H1 (cell line): ENCODE data around the gene WDR37. TPM values are rescaled to one million over a fixed set of nuclear protein-coding genes. Genes with fewer than 3 reads are reported as not detected.

ENCODE experiments used
- CTCF ChIA-PET: fragments of 300-600 bp; sonication (Branson Sonifier 250); formaldehyde crosslinking; loops from one replicate; lab custom pipeline; 2021; ENCODE audit not compliant: partially characterized antibody; lab: Charles Lee
- POLR2A ChIA-PET: fragments of 300-600 bp; sonication (Branson Sonifier 250); formaldehyde crosslinking; loops from one replicate; lab custom pipeline; 2021; ENCODE audit warnings: inconsistent platforms; ENCODE audit not compliant: partially characterized antibody; lab: Charles Lee
- DNase-seq, 2 experiments: peaks; one replicate each; pipeline versions ENCODE4 v3.0.0 to v3.0.0-alpha.2; 2010 to 2022; ENCODE audit warnings: low spot score in 2 of 2, low read depth in 1 of 2, mixed read lengths in 1 of 2
- FAIRE-seq: peaks from 2 replicates; lab custom pipeline; 2011; peaks lifted over from hg19 to GRCh38; lab: Jason Lieb, UNC
- H2AFZ ChIP-seq: 2 replicates; pipeline ENCODE4 v1.8.1; 2012; ENCODE audit warnings: low read length, inconsistent platforms
- H2AK5ac ChIP-seq: 2 replicates; pipeline ENCODE4 v1.6.1; 2013; ENCODE audit warnings: low read depth, low read length
- H2BK120ac ChIP-seq: replicated peaks from 2 replicates; pipeline ENCODE3; 2013; ENCODE audit warnings: low read depth, low read length, inconsistent platforms
- H2BK12ac ChIP-seq: 2 replicates; pipeline ENCODE4 v1.6.1; 2013; ENCODE audit warnings: low read depth, low read length
- H2BK15ac ChIP-seq: 2 replicates; pipeline ENCODE4 v1.6.1; 2013; ENCODE audit warnings: low read length
- H2BK20ac ChIP-seq: 2 replicates; pipeline ENCODE4 v1.6.1; 2013; ENCODE audit warnings: low read length
- H2BK5ac ChIP-seq: 2 replicates; pipeline ENCODE4 v1.6.1; 2013; ENCODE audit warnings: low read depth, low read length
- H3K14ac ChIP-seq: 2 replicates; pipeline ENCODE4 v1.6.1; 2013; ENCODE audit warnings: inconsistent platforms; ENCODE audit not compliant: insufficient read length
- H3K18ac ChIP-seq: 2 replicates; pipeline ENCODE4 v1.6.1; 2013; ENCODE audit warnings: low read length; ENCODE audit errors: extremely low read depth
- H3K23ac ChIP-seq: 2 replicates; pipeline ENCODE4 v1.6.1; 2013; ENCODE audit warnings: inconsistent platforms; ENCODE audit not compliant: insufficient read length
- H3K23me2 ChIP-seq: 2 replicates; pipeline ENCODE4 v1.6.1; 2013; ENCODE audit warnings: low read depth, low read length
- H3K27ac ChIP-seq: 2 replicates; pipeline ENCODE4 v1.6.1; 2011; ENCODE audit warnings: low read depth, low read length, inconsistent platforms
- H3K27me3 ChIP-seq, 4 experiments: replicated peaks in 1 of 4; 1 replicate in 1 of 4; 2 replicates in 3 of 4; pipeline versions ENCODE4 v1.6.1 to v1.8.1; 2011 to 2013; ENCODE audit warnings: low read length in 3 of 4, mild to moderate bottlenecking in 3 of 4, inconsistent platforms in 2 of 4, mixed read lengths in 2 of 4, moderate library complexity in 1 of 4; ENCODE audit not compliant: control insufficient read depth in 3 of 4, insufficient read depth in 3 of 4; ENCODE audit errors: extremely low read depth in 1 of 4
- H3K36me3 ChIP-seq, 4 experiments: 2 replicates each; pipeline versions ENCODE4 v1.6.1 to v1.8.1; 2011 to 2013; ENCODE audit warnings: mild to moderate bottlenecking in 4 of 4, low read length in 3 of 4, moderate library complexity in 2 of 4, control low read depth in 1 of 4, inconsistent platforms in 1 of 4; ENCODE audit not compliant: insufficient read depth in 4 of 4, control insufficient read depth in 2 of 4
- H3K4ac ChIP-seq: replicated peaks from 2 replicates; pipeline ENCODE3; 2013; ENCODE audit warnings: low read length, low read depth, mixed read lengths, inconsistent platforms; ENCODE audit not compliant: insufficient read length
- H3K4me1 ChIP-seq, 4 experiments: replicated peaks in 1 of 4; 1 replicate in 1 of 4; 2 replicates in 3 of 4; pipeline versions ENCODE4 v1.6.1 to v1.8.1; 2011 to 2013; ENCODE audit warnings: low read length in 3 of 4, inconsistent platforms in 2 of 4, mixed read lengths in 1 of 4; ENCODE audit not compliant: insufficient read depth in 4 of 4, control insufficient read depth in 3 of 4
- H3K4me2 ChIP-seq, 2 experiments: 2 replicates each; pipeline versions ENCODE4 v1.6.1 to v1.8.1; 2011 to 2013; ENCODE audit warnings: low read depth in 2 of 2, low read length in 2 of 2, control low read depth in 1 of 2, inconsistent platforms in 1 of 2, mild to moderate bottlenecking in 1 of 2; ENCODE audit not compliant: insufficient read depth in 1 of 2
- H3K4me3 ChIP-seq, 4 experiments: fragments of 200-600, 300-600 bp in 1 of 4; sonication (generic), shearing (Covaris generic), sonication (Bioruptor Twin) in 1 of 4; 2 replicates each; pipeline versions ENCODE4 v1.5.1 to v1.8.1; 2011 to 2016; ENCODE audit warnings: low read length in 4 of 4, low read depth in 3 of 4, control low read depth in 2 of 4, inconsistent platforms in 2 of 4, mild to moderate bottlenecking in 2 of 4, mixed read lengths in 1 of 4, moderate library complexity in 1 of 4; ENCODE audit not compliant: insufficient read depth in 2 of 4; ENCODE audit errors: extremely low read depth in 1 of 4
- H3K56ac ChIP-seq: replicated peaks from 2 replicates; pipeline ENCODE3; 2013; ENCODE audit warnings: low read depth, mild to moderate bottlenecking, mixed read lengths, low read length, inconsistent platforms; ENCODE audit not compliant: insufficient read length
- H3K79me1 ChIP-seq: 2 replicates; pipeline ENCODE4 v1.6.1; 2013; ENCODE audit warnings: low read depth, low read length, control low read depth
- H3K79me2 ChIP-seq, 2 experiments: 2 replicates each; pipeline versions ENCODE4 v1.6.1 to v1.8.1; 2012 to 2013; ENCODE audit warnings: low read length in 2 of 2, mild to moderate bottlenecking in 2 of 2, inconsistent platforms in 1 of 2; ENCODE audit not compliant: insufficient read depth in 2 of 2, control insufficient read depth in 1 of 2
- H3K9ac ChIP-seq, 4 experiments: replicated peaks in 1 of 4; 1 replicate in 1 of 4; 2 replicates in 3 of 4; pipeline versions ENCODE4 v1.6.1 to v1.8.1; 2011 to 2013; ENCODE audit warnings: low read depth in 3 of 4, low read length in 3 of 4, control low read depth in 2 of 4, mild to moderate bottlenecking in 2 of 4, moderate library complexity in 2 of 4, inconsistent platforms in 1 of 4; ENCODE audit errors: extremely low read depth in 1 of 4
- H3K9me3 ChIP-seq, 2 experiments: 2 replicates each; pipeline versions ENCODE4 v1.6.1 to v1.8.1; 2012 to 2013; ENCODE audit warnings: mild to moderate bottlenecking in 2 of 2, moderate library complexity in 2 of 2, control low read depth in 1 of 2, inconsistent platforms in 1 of 2, low read depth in 1 of 2, low read length in 1 of 2, mixed read lengths in 1 of 2; ENCODE audit not compliant: insufficient read depth in 2 of 2
- H4K20me1 ChIP-seq, 2 experiments: replicated peaks in 1 of 2; 2 replicates each; pipeline versions ENCODE3 to v1.8.1; 2011 to 2013; ENCODE audit warnings: inconsistent platforms in 2 of 2, low read length in 2 of 2, mild to moderate bottlenecking in 1 of 2; ENCODE audit not compliant: insufficient read depth in 2 of 2, control insufficient read depth in 1 of 2
- H4K5ac ChIP-seq: 2 replicates; pipeline ENCODE4 v1.6.1; 2013; ENCODE audit warnings: low read length, low read depth, mixed read lengths, inconsistent platforms; ENCODE audit not compliant: insufficient read length
- H4K8ac ChIP-seq: 2 replicates; pipeline ENCODE4 v1.8.0; 2013; ENCODE audit warnings: mild to moderate bottlenecking, moderate library complexity, low read length, inconsistent platforms; ENCODE audit not compliant: insufficient read depth; ENCODE audit errors: extremely low read depth
- H4K91ac ChIP-seq: replicated peaks from 2 replicates; pipeline ENCODE3; 2013; ENCODE audit warnings: low read length, mixed read lengths, inconsistent platforms; ENCODE audit not compliant: insufficient read length
- ATF3 ChIP-seq: IDR thresholded peaks from 2 replicates; pipeline ENCODE4 v1.6.1; 2011; ENCODE audit warnings: low read depth, mild to moderate bottlenecking, low read length; ENCODE audit not compliant: insufficient read depth
- CBX5 ChIP-seq: fragments of 300-800, 300-1000 bp; sonication (generic); IDR thresholded peaks from 2 replicates; pipeline ENCODE4 v1.7.1; 2016; ENCODE audit warnings: antibody characterized with exemption, low read length, low read depth
- FOSL1 ChIP-seq: IDR thresholded peaks from 2 replicates; pipeline ENCODE4 v1.6.1; 2011; ENCODE audit warnings: mild to moderate bottlenecking, low read depth, low read length, moderate library complexity; ENCODE audit not compliant: insufficient read depth
- GABPA ChIP-seq: IDR thresholded peaks from 2 replicates; pipeline ENCODE4 v1.6.1; 2011; ENCODE audit warnings: mild to moderate bottlenecking, low read length, moderate library complexity, borderline replicate concordance; ENCODE audit not compliant: insufficient read depth
- HDAC2 ChIP-seq, 2 experiments: fragments of 300-600 bp in 1 of 2; sonication (generic) in 1 of 2; IDR thresholded peaks; 2 replicates each; pipeline ENCODE4 v1.6.1; 2011 to 2012; ENCODE audit warnings: low read depth in 2 of 2, low read length in 2 of 2, mild to moderate bottlenecking in 2 of 2, moderate library complexity in 2 of 2, borderline replicate concordance in 1 of 2, inconsistent platforms in 1 of 2
- SP2 ChIP-seq: IDR thresholded peaks from 2 replicates; pipeline ENCODE4 v1.6.1; 2012; ENCODE audit warnings: mild to moderate bottlenecking, low read length, inconsistent platforms
- YY1 ChIP-seq: IDR thresholded peaks from 2 replicates; pipeline ENCODE4 v1.6.1; 2011; ENCODE audit warnings: low read depth, mild to moderate bottlenecking, low read length
- WGBS, 2 experiments: shearing (Covaris generic) in 1 of 2; methylation state at CpG; one replicate each; pipeline versions ENCODE4 v1.1.6 to v1.1.7; 2013 to 2015; ENCODE audit warnings: low lambda C conversion rate in 2 of 2, mixed read lengths in 2 of 2, inconsistent platforms in 1 of 2, low coverage in 1 of 2, missing lambda C conversion rate in 1 of 2; ENCODE audit not compliant: insufficient replicate concordance in 2 of 2, insufficient coverage in 1 of 2, insufficient read length in 1 of 2; ENCODE audit errors: extremely low coverage in 1 of 2, missing lambda C conversion rate in 1 of 2; 5-methylcytosine and 5-hydroxymethylcytosine counted together
- polyA plus RNA-seq, 7 experiments: library from polyadenylated mRNA; depleted of rRNA in 3 of 7; stranded (reverse) in 5 of 7; unstranded in 2 of 7; fragments of >200 nt in 5 of 7; fragments of 200-250 nt in 2 of 7; gene quantifications; 1 replicate in 5 of 7; 2 replicates in 1 of 7; 4 replicates in 1 of 7; pipeline versions ENCODE4 v1.2.1 to v1.2.3, GENCODE V29; 2011 to 2013; ENCODE audit warnings: missing spikeins in 2 of 7, mixed read lengths in 2 of 7
- total RNA-seq: library from RNA; stranded (reverse); fragmentation: NEBNext Ultra II Directional; extraction: Animal tissue kit (Norgen Biotek cat#: 25700); gene quantifications from 2 replicates; pipeline ENCODE4 v1.2.1, GENCODE V29; 2021

The WDR37 gene
- total and polyA plus RNA-seq, 2 of the 8 experiments (the other 6 are each of a cell fraction or from before 2014, with no cell fraction given), result 9.6 to 12.0 TPM

DNA sequence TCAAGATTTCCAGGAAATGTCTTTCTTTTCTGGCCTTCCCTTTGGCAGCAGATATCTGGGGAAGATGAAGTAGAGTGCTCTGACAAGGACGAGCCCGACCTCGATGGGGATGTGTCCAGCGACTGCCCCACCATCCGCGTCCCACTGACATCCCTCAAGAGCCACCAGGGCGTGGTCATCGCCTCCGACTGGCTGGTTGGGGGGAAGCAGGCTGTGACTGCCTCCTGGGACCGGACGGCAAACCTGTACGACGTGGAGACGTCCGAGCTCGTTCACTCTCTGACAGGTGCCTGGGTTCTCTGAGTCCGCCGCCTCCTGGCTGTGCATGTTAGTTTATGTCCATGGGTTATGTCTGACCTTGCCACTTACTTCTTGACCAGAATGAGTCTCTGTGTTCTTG is 47.4 kb downstream of the WDR37 start:
- no peak overlapping the region for H3K9ac ChIP-seq
- TF ChIP-seq YY1 (no peak), ATF3 (no peak), SP2 (no peak), GABPA (no peak), HDAC2 (IDR thresholded peaks at IDR 0.05; ENCODE audit: borderline replicate concordance in 1 of 2, low read depth in 2 of 2, low read length in 2 of 2) (no peak), CBX5 (no peak), FOSL1 (no peak)
- H3K18ac ChIP-seq, result no peak overlapping the region
- no peak overlapping the region for H2BK15ac ChIP-seq
- H2BK12ac ChIP-seq, result no peak overlapping the region
- no peak overlapping the region for H2BK5ac ChIP-seq
- H3K4me3 ChIP-seq, result no peak overlapping the region
- no peak overlapping the region for H3K27ac ChIP-seq
- ChIA-PET POLR2A (no interaction called here), CTCF (interaction anchor here (0.6 to 2.3 kb wide), 4 partner anchors 11 to 266 kb away, joined by 3 to 6 read pairs (median 4); no protein-coding TSS in a partner anchor)
- H4K20me1 ChIP-seq, result peaks cover 2 to 4% of the 10 kb centered on the region in 2 experiments
- no peaks in the 10 kb centered on the region; a peak in 3 of 7 replicates for H3K4me1 ChIP-seq
- H3K56ac ChIP-seq, result no peak overlapping the region
- no peaks in the 10 kb centered on the region; the same call in 1 of the 2 replicates for H3K23me2 ChIP-seq
- DNase-seq (no peak), FAIRE-seq (no peak)
- peaks cover 5% of the 10 kb centered on the region for H3K79me1 ChIP-seq
- no peak overlapping the region for H2AFZ ChIP-seq
- H3K4me2 ChIP-seq, result no peak overlapping the region
- H4K5ac ChIP-seq, result no peak overlapping the region
- no peak overlapping the region for H2AK5ac ChIP-seq
- H3K14ac ChIP-seq, result no peak overlapping the region
- H3K4ac ChIP-seq, result no peak overlapping the region
- no peaks in the 10 kb centered on the region for H3K27me3 ChIP-seq
- H2BK120ac ChIP-seq, result no peak overlapping the region
- no peak overlapping the region for H3K23ac ChIP-seq
- no peaks in the 10 kb centered on the region for H3K79me2 ChIP-seq
- no peak overlapping the region for H4K91ac ChIP-seq
- peaks cover 2 to 22% (median 8%) of the 10 kb centered on the region in 4 experiments; a peak in 5 of 8 replicates for H3K36me3 ChIP-seq
- no peak overlapping the region; the same call in 1 of the 2 replicates for H4K8ac ChIP-seq
- no peak overlapping the region for H2BK20ac ChIP-seq
- H3K9me3 ChIP-seq, result no peaks in the 10 kb centered on the region
- 94% methylated on average over 18 of the region's 18 CpGs; no CpG with 5 or more reads in 1 of the 2 experiments for WGBS, 2 experiments
